ENCODE results near the gene FGF3. TPM values are rescaled to one million over a fixed set of nuclear protein-coding genes. Genes with fewer than 3 reads are reported as not detected.

Gene FGF3
- total RNA-seq, 1 donor from 2014 or later, result not detected

DNA sequence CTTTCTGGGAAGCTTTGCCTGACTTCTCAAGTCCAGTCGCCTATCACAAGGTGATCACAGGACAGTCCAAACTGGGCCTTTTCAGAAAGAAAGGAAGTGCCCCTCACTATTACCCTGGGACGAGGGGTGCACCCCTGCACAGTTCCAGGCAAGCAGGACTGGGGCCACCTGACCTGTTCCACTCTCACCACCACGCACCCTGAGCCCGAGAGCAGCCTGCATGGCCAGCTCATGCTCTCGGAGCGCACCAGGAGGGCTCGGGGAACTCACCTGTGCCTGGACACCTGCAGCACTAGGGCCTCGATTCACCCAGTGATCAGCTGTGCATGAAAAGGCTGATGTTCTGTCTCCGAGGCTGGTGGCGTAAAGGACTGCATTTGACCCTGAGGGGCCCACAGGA is 31.3 kb downstream of the FGF3 start:
- TF ChIP-seq, protein P1, sequence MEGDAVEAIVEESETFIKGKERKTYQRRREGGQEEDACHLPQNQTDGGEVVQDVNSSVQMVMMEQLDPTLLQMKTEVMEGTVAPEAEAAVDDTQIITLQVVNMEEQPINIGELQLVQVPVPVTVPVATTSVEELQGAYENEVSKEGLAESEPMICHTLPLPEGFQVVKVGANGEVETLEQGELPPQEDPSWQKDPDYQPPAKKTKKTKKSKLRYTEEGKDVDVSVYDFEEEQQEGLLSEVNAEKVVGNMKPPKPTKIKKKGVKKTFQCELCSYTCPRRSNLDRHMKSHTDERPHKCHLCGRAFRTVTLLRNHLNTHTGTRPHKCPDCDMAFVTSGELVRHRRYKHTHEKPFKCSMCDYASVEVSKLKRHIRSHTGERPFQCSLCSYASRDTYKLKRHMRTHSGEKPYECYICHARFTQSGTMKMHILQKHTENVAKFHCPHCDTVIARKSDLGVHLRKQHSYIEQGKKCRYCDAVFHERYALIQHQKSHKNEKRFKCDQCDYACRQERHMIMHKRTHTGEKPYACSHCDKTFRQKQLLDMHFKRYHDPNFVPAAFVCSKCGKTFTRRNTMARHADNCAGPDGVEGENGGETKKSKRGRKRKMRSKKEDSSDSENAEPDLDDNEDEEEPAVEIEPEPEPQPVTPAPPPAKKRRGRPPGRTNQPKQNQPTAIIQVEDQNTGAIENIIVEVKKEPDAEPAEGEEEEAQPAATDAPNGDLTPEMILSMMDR (IDR thresholded peaks at IDR 0.05; ENCODE audit: insufficient read depth, low read length, poor library complexity, severe bottlenecking), result no peak
- no peak for DNase-seq (ENCODE audit: low read depth)
- no peak overlapping the region for H3K4me3 ChIP-seq (ENCODE audit: low read depth, low read length)
- H3K27me3 ChIP-seq (ENCODE audit: control insufficient read depth, insufficient read depth, low read length), result no peaks in the 10 kb centered on the region
- H3K36me3 ChIP-seq (ENCODE audit: control insufficient read depth, insufficient read depth, low read length), result no peaks in the 10 kb centered on the region

DNA sequence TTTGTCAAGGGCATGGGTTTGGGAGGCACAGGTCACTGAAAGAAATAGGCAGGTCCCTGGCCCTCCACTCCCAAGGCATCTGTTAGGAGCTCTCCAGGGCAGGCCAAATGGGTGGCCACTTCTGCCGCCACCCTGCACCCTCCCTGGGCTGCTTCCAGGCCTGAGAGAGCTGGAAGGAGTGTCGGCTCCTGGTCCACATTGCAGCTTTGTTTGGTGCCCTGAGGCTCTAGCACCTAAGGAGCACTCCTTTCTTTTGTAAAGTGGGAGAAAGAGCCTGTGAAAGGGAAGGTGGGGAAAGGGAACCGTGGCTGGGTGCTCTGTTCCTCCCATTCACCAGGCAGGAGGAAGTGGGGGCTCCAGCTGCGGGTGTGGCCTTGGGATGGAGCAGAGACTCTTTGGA is 31.8 kb downstream of the FGF3 start:
- Histone ChIP-seq H3K27me3 (ENCODE audit: control insufficient read depth, insufficient read depth, low read length) (no peaks in the 10 kb centered on the region), H3K36me3 (ENCODE audit: control insufficient read depth, insufficient read depth, low read length) (no peaks in the 10 kb centered on the region), H3K4me3 (ENCODE audit: low read depth, low read length) (no peak overlapping the region)
- DNase-seq (ENCODE audit: low read depth), result no peak
- TF ChIP-seq, protein P1 (IDR thresholded peaks at IDR 0.05; ENCODE audit: insufficient read depth, low read length, poor library complexity, severe bottlenecking), result no peak

DNA sequence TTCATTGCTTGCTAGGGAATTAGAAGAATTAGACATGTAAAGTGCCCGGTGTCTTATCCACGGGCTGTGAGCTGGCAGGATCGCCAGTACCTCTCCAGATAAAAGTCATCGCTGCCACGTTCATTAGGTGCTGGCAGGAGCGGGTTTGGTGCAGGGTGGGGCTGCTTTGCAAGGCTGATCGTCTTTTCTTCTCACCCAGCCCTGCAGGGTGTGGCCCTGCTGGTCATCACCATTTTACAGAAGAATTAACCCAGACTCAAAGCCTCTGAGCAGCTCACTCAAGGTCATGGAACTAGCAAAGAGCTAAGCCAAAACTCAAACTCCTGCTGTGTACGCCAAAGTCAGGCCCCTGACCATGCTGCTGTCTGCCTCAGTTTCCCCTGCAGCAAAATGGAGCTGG is 38.0 kb downstream of the FGF3 start:
- TF ChIP-seq, protein P1 (IDR thresholded peaks at IDR 0.05; ENCODE audit: insufficient read depth, low read length, poor library complexity, severe bottlenecking), result no peak
- no peak for DNase-seq (ENCODE audit: low read depth)
- H3K27me3 ChIP-seq (ENCODE audit: control insufficient read depth, insufficient read depth, low read length), result peaks cover 19% of the 10 kb centered on the region
- H3K4me3 ChIP-seq (ENCODE audit: low read depth, low read length), result no peak overlapping the region
- no peaks in the 10 kb centered on the region for H3K36me3 ChIP-seq (ENCODE audit: control insufficient read depth, insufficient read depth, low read length)

DNA sequence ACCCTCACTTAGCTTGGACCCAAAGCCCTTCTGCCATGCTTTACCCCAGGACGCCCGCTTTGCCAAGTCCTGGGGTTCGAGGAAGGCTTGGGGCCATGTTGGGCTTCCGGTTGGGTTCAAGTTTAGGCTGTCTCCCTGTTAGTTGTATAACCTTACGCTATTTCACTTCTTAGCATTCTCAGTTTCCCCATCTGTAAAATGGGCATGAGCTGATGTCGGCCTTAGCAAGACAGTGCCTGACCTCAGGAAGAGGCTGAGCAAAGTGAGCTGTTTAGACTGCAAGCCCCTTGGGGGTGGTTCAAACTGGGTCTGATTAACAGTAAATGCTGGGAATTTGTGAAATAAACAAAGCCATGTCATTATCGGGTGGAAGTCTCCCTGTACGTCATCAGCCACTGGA is 40.8 kb downstream of the FGF3 start:
- Histone ChIP-seq H3K4me3 (ENCODE audit: low read depth, low read length) (no peak overlapping the region), H3K36me3 (ENCODE audit: control insufficient read depth, insufficient read depth, low read length) (no peaks in the 10 kb centered on the region), H3K27me3 (ENCODE audit: control insufficient read depth, insufficient read depth, low read length) (peaks cover 47% of the 10 kb centered on the region)
- no peak for DNase-seq (ENCODE audit: low read depth)
- TF ChIP-seq, protein P1 (IDR thresholded peaks at IDR 0.05; ENCODE audit: insufficient read depth, low read length, poor library complexity, severe bottlenecking), result no peak

- no peak for DNase-seq (ENCODE audit: low read depth)
- TF ChIP-seq, protein P1 (IDR thresholded peaks at IDR 0.05; ENCODE audit: insufficient read depth, low read length, poor library complexity, severe bottlenecking), result no peak
- H3K27me3 ChIP-seq (ENCODE audit: control insufficient read depth, insufficient read depth, low read length), result peaks cover 55% of the 10 kb centered on the region
- no peaks in the 10 kb centered on the region for H3K36me3 ChIP-seq (ENCODE audit: control insufficient read depth, insufficient read depth, low read length)
- no peak within 1 kb of the TSS for H3K4me3 ChIP-seq (ENCODE audit: low read depth, low read length)
Observed at GRCh38 chr11:69775163-69775755, 44.0 kb downstream of the FGF3 start, which contains the start of gene FGF4. Gene FGF4 (minus strand): TSS chr11:69775341. CDS start chr11:69775084, 257 bp downstream.

All from kidney epithelial cell (primary cell).